ENCODE results near the gene TNNI3K. TPM values are rescaled to one million over a fixed set of nuclear protein-coding genes. Genes with fewer than 3 reads are reported as not detected.

Gene TNNI3K
- total and polyA plus RNA-seq, 4 donors, result 0.41 to 1.4 TPM; not detected in 2

- Histone ChIP-seq H3K27me3 (ENCODE audit: control insufficient read depth in 3 of 3, insufficient read depth in 3 of 3, low read length in 2 of 3) (no peaks in the 10 kb centered on the region), H3K4me3 (no peak overlapping the region), H3K36me3 (ENCODE audit: control insufficient read depth in 4 of 4, insufficient read depth in 4 of 4, low read length in 4 of 4) (no peaks in the 10 kb centered on the region), H3K9me3 (ENCODE audit: control insufficient read depth in 4 of 4, insufficient read depth in 3 of 4, low read length in 3 of 4) (no peaks in the 10 kb centered on the region), H3K9ac (ENCODE audit: insufficient read depth in 1 of 2, low read length in 2 of 2) (no peak overlapping the region), H3K27ac (ENCODE audit: low read depth in 1 of 2, low read length in 1 of 2) (peak overlapping the region in 1 of 2 donors; percentile 45), H3K4me1 (ENCODE audit: control insufficient read depth in 5 of 5, insufficient read depth in 5 of 5, low read length in 5 of 5) (peaks cover 0 to 17% (median 0%) of the 10 kb centered on the region in 5 donors)
- no peak for TF ChIP-seq CTCF (IDR thresholded peaks at IDR 0.05; ENCODE audit: control extremely low read depth, extremely low read depth)
- no peak for DNase-seq
- 80 to 81% methylated on average over 6 of the region's 6 CpGs for WGBS, 2 donors
- no peak for ATAC-seq (ENCODE audit: insufficient read depth, low FRiP score)
These were observed 89.7 kb downstream of the TNNI3K start for GRCh38 chr1:74324684-74325448.

GRCh38 chr1:74328851-74329250, 93.7 kb downstream of the TNNI3K start:
- Histone ChIP-seq H3K9ac (ENCODE audit: insufficient read depth in 1 of 2, low read length in 2 of 2) (no peak overlapping the region), H3K27me3 (ENCODE audit: control insufficient read depth in 3 of 3, insufficient read depth in 3 of 3, low read length in 2 of 3) (no peaks in the 10 kb centered on the region), H3K36me3 (ENCODE audit: control insufficient read depth in 4 of 4, insufficient read depth in 4 of 4, low read length in 4 of 4) (no peaks in the 10 kb centered on the region), H3K4me1 (ENCODE audit: control insufficient read depth in 5 of 5, insufficient read depth in 5 of 5, low read length in 5 of 5) (peaks cover 0 to 6% (median 0%) of the 10 kb centered on the region in 5 donors), H3K4me3 (no peak overlapping the region), H3K27ac (ENCODE audit: low read depth in 1 of 2, low read length in 1 of 2) (no peak overlapping the region), H3K9me3 (ENCODE audit: control insufficient read depth in 4 of 4, insufficient read depth in 3 of 4, low read length in 3 of 4) (no peaks in the 10 kb centered on the region)
- no peak for DNase-seq
- no peak for TF ChIP-seq CTCF (IDR thresholded peaks at IDR 0.05; ENCODE audit: control extremely low read depth, extremely low read depth)
- ATAC-seq (ENCODE audit: insufficient read depth, low FRiP score), result no peak

- WGBS, 2 donors, result 87 to 89% methylated on average over 2 of the region's 2 CpGs
These were observed 98.1 kb downstream of the TNNI3K start for GRCh38 chr1:74333244-74333643.

More at GRCh38 chr1:74333244-74333643, 98.1 kb downstream of the TNNI3K start:
- H3K27me3 ChIP-seq (ENCODE audit: control insufficient read depth in 3 of 3, insufficient read depth in 3 of 3, low read length in 2 of 3), result no peaks in the 10 kb centered on the region
- ATAC-seq (ENCODE audit: insufficient read depth, low FRiP score) (no peak), DNase-seq (no peak)
- no peak overlapping the region for H3K9ac ChIP-seq (ENCODE audit: insufficient read depth in 1 of 2, low read length in 2 of 2)
- H3K4me1 ChIP-seq (ENCODE audit: control insufficient read depth in 5 of 5, insufficient read depth in 5 of 5, low read length in 5 of 5), result no peaks in the 10 kb centered on the region
- H3K9me3 ChIP-seq (ENCODE audit: control insufficient read depth in 4 of 4, insufficient read depth in 3 of 4, low read length in 3 of 4), result no peaks in the 10 kb centered on the region
- no peak overlapping the region for H3K27ac ChIP-seq (ENCODE audit: low read depth in 1 of 2, low read length in 1 of 2)
- H3K36me3 ChIP-seq (ENCODE audit: control insufficient read depth in 4 of 4, insufficient read depth in 4 of 4, low read length in 4 of 4), result peaks cover 0 to 2% (median 0%) of the 10 kb centered on the region in 4 donors
- no peak for TF ChIP-seq CTCF (IDR thresholded peaks at IDR 0.05; ENCODE audit: control extremely low read depth, extremely low read depth)
- no peak overlapping the region for H3K4me3 ChIP-seq

All from lung (tissue), 12 donors.